Measurements from ENCODE around the gene PRPF39.

- TF ChIP-seq, protein P1, sequence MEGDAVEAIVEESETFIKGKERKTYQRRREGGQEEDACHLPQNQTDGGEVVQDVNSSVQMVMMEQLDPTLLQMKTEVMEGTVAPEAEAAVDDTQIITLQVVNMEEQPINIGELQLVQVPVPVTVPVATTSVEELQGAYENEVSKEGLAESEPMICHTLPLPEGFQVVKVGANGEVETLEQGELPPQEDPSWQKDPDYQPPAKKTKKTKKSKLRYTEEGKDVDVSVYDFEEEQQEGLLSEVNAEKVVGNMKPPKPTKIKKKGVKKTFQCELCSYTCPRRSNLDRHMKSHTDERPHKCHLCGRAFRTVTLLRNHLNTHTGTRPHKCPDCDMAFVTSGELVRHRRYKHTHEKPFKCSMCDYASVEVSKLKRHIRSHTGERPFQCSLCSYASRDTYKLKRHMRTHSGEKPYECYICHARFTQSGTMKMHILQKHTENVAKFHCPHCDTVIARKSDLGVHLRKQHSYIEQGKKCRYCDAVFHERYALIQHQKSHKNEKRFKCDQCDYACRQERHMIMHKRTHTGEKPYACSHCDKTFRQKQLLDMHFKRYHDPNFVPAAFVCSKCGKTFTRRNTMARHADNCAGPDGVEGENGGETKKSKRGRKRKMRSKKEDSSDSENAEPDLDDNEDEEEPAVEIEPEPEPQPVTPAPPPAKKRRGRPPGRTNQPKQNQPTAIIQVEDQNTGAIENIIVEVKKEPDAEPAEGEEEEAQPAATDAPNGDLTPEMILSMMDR (IDR thresholded peaks at IDR 0.05): no peak
- no peak for TF ChIP-seq POLR2AphosphoS5 (IDR thresholded peaks at IDR 0.05)
- no peak for TF ChIP-seq EP300 (IDR thresholded peaks at IDR 0.05)
- TF ChIP-seq POLR2A (IDR thresholded peaks at IDR 0.05): no peak
These were observed 1.0 kb downstream of the PRPF39 start for GRCh38 chr14:45084946-45085346.

Data from gastroesophageal sphincter (tissue), 3 donors.